GM21825 (cell line): ENCODE data around the gene AMZ1.
A peak's percentile ranks its signal among the peaks of the same experiment; 100 is the strongest.
"Not testable (repeated sequence)": the region's sequence is repeated elsewhere in the genome, so short reads cannot be mapped to it uniquely, and the experiment has no call there.

ENCODE experiments used
- ATAC-seq: cut with Tn5 transposase; IDR thresholded peaks from one replicate; pipeline ENCODE4 v1.9.1; 2021; ENCODE audit warnings: mild to moderate bottlenecking, moderate library complexity; ENCODE audit not compliant: unreplicated experiment

AMZ1 gene

DNA sequence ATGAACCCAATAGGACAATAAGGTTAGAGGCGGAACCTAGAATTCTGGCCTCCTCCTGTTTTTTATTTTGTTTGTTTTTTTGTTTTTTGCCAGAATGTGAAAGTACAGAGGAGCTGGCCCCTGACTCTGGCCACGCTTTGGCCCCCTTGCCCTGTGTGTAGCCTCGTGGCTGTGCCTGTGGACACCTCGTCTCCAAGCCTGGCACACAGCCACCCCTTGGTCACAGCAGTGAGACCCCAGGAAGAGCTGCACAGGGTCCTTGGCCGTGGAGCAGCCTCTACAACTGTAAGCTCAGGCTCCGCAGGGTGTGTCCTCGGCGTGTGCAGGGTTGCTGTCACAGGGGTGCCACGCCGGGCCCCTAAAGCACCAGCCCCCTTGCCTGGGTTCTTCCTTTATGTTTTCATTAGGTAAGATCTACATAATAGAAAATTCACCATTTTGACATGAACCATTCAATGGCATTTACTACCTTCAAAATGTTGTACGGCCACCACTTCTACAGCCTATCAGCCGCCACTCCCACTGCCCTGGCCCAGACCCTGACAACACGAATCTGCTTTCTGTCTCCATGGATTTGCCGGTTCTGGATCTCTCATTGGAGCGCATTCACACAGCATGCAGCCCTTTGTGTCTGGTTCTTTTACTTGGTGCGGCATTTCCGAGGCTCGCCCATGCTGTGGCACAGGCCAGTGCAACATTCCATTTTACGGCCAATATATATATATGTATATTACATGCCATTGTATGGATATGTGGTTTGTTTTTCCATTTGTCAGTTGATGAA is 51.0 kb downstream of the AMZ1 start:
- no peak for ATAC-seq

DNA sequence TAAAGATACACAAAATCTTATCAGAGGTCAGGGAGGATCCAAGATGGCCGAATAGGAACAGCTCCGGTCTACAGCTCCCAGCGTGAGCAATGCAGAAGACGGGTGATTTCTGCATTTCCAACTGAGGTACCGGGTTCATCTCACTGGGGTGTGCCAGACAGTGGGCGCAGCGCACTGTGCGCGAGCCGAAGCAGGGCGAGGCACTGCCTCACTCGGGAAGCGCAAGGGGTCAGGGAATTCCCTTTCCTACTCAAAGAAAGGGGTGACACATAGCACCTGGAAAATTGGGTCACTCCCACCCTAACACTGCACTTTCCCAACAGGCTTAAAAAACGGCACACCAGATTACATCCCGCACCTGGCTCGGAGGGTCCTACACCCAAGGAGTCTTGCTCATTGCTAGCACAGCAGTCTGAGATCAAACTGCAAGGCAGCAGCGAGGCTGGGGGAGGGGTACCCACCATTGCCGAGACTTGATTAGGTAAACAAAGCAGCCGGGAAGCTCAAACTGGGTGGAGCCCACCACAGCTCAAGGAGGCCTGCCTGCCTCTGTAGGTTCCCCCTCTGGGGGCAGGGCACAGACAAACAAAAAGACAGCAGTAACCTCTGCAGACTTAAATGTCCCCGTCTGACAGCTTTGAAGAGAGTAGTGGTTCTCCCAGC is 55.7 kb downstream of the AMZ1 start:
- not testable (repeated sequence) for ATAC-seq

DNA sequence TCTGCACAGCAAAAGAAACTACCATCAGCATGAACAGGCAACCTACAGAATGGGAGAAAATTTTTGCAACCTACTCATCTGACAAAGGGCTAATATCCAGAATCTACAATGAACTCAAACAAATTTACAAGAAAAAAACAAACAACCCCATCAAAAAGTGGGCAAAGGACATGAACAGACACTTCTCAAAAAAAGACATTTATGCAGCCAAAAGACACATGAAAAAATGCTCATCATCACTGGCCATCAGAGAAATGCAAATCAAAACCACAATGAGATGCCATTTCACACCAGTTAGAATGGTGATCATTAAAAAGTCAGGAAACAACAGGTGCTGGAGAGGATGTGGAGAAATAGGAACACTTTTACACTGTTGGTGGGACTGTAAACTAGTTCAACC is 60.7 kb downstream of the AMZ1 start:
- ATAC-seq: not testable (repeated sequence)

DNA sequence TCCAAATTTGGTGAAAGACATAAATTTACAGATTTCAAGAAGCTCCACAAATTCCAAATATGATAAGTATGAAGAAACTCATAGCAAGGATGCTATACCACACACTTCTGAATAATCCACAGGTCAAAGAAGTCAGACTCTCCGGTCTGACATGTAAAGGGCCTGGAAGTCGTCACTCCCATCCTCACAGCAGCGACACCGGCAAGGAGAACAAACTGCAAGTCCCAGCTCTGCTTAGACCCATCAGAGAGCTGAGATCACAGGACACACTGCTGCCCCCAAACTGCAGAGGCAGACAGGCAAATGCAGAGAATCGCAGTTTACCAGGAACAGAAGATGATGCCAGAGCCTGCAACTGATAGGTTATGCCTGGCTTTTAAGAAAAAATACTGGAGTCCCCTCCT is 62.0 kb downstream of the AMZ1 start:
- no peak for ATAC-seq

DNA sequence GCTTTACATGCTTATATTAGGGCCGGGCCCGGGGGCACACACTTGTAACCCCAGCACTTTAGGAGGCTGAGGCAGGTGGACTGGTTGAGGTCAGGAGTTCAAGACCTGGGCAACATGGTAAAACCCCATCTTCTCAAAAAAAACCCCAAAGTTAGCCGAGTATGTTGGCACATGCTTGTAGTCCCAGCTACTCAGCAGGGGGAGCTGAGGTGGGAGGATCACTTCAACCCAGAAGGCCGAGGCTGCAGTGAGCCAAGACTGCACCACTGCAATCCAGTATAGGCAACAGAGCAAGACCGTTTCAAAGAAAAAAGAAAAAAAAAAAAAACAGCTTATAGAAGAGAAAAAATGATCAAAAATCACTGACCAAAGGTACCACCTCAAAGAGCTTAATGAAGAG is 63.1 kb downstream of the AMZ1 start:
- no peak for ATAC-seq

DNA sequence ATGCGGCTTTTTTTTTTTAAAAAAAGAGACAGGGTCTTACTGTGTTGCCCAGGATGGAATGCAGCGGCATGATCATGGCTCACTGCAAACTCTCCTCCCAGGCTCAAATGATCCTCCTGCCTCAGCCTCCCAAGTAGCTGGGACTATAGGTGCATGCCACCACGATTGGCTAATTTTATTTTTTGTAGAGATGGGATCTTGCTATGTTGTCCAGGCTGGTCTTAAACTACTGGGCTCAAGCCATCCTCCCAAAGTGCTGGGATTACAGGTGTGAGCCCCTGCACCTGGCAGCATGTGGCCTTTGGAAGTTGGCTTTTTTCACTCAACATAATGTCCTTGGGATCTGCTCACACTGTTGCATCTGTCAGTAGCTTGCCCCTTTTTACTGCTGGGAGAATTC is 65.1 kb downstream of the AMZ1 start:
- ATAC-seq: no peak

DNA sequence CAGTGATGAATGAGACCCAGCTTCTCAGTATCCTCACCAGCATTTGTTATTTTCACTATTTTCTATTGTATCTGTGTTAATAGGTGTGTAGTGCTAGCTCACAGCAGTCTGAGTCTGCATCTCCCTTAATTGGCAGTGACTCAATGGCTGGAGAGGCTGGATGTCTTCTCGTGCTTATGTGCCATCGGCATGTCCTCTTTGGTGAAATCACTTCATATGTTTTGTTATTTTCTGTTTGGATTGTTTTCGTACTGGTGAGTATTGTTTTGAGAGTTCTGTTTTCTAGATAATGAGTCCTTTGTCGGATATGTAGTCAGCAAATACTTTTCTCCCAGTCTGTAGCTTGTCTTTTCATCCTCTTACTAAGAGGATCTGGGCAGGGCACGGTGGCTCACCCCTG is 66.1 kb downstream of the AMZ1 start:
- ATAC-seq: no peak

DNA sequence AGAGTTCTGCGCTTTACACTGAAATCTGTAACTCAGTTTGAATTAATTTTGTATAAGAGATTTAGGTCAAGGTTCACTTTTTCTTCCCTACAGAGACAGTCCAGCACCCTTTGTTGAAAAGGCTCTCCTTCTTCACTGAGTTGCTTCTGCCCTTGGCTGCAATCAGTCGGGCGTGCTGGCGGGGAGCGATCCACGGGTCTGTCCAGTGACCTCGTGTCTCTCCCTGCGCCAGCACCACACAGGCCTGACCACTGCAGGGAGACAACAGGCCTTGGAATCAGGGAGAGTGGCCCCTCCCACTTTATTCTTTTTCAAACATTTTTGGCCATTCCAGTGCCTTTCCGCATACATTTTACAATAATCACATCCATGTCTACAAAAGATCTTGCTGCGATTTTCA is 66.9 kb downstream of the AMZ1 start:
- ATAC-seq: no peak

DNA sequence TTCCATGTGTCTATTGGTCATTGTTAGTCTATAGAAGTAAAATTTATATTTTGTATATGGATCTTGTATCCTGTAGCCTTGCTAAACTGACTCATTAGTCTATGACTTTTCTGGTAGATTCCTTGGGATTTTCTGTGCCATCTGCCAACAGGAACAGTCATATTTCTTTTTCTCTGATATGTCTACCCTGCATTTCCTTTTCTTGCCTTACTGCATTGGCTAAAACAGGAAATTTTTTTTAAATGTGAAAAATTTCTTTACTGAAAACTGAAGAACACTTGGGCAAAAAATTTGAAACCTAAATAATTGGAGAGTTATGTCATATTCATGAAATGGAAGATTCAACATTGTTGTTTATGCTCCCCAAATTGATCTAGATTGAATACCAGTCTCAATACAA is 67.5 kb downstream of the AMZ1 start:
- no peak for ATAC-seq

DNA sequence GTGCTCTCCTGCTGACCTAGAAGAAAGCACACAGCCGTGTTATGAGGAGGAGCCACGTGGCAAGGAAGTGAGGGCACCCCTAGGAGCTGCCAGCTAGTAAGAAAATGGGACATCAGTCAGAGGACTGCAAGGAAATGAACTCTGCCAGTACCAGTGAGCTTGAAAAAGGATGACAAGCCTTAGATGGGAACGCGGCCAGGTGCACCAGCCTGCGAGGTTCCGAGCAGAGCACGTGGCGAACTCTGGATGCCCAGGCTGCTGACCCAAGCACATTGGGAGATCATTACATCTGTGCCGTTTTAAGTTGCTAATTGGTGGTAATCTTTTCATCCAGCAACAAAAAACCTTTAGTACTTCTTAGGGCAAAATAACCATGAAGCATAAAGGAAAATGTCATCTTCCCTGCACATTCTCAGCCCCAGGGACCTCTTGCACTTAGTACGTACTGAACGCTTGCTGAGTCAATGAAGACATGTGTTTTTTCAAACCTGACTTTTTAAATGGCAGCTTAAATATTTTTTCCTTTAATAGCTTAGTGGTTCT is 69.4 kb downstream of the AMZ1 start:
- ATAC-seq: no peak

DNA sequence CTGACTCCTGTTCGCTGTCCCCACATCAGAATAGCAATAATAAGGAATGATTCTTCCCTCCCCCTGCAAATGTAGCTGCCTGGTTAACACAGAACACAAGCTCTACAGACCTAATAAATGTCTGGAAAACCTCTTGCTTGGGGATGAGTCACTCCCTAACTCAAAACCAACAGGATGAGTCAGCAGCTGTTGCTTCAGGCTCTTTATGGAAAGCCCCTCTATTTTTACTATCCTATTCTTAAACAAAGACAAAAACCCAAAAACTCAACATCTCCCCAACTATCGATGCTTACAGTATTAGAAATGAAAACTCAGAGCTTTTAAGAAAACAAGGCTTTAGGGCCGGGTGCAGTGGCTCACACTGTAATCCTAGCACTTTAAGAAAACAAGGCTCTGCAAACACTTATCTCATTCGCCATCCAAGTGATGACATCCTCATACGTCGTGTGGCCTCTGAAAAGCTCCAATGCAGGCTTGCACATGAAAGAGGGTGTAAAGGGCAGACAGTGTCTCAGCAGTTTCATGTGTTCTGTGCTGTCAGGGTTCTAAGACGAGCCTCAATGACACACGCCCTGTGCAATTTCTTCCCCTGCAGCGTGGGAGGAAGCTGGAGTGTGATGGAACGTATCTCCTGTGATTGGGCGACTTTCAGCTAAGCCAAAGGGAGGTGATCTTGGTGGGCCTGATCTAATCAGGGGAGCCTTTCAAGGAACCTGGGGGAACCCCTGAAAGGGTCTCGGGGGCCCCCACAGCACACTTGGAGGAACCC is 70.1 kb downstream of the AMZ1 start:
- ATAC-seq: peak; percentile 63

DNA sequence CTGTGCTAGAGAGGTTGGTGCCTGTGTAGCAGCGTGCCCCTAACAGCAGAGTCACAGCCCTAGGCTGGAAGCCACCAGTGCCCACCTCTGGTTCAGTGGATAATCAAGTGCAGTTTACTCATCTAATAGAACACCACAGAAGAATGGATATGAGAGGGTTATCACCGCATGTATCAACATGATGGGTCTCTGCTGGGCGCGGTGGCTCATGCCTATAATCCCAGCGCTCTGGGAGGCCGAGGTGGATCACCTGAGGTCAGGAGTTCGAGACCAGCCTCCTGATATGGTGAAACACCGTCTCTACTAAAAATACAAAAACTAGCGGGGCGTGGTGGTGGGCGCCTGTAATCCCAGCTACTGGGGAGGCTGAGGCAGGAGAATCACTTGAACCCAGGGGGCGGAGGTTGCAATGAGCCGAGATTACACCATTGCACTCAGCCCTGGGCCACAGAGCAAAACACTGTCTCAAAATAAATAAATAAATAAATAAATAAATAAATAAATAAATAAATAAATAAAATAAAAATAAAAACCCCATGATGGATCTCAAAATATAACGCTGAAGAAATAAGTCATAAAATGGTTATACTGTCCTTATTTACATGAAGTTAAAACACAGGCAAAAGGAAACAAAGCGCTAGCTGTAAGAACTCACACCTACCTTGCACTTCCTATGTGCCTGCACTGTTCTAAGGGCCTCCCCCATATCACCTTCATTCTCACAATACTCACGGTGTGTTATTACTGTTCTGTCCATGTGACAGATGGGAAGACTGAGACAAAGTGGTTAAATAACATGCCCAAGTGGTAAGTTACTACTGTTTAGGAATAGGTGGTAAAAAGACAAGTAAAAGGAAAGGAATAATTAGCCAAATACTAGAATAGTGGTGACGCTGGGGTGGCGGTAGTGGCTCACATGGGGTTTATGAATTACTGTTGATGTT is 70.9 kb downstream of the AMZ1 start:
- peak; percentile 4 for ATAC-seq

DNA sequence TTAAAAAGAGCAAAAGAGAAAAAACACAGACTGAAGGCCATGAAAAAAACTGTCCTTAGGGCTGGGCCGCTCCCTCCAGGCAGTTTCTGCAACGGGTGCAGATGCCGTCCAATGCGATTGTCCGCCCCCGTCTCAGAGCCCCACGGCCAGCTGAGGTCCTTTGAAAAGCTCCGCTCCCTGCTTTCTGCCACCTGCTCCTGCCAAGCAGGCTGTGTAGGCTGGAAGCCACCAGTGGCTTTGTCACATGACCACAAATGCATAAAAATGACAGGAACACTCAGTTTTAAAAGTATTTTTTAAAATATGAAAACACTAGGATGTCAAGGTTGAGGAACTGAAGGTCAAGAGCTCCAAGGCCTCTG is 71.7 kb downstream of the AMZ1 start:
- no peak for ATAC-seq

DNA sequence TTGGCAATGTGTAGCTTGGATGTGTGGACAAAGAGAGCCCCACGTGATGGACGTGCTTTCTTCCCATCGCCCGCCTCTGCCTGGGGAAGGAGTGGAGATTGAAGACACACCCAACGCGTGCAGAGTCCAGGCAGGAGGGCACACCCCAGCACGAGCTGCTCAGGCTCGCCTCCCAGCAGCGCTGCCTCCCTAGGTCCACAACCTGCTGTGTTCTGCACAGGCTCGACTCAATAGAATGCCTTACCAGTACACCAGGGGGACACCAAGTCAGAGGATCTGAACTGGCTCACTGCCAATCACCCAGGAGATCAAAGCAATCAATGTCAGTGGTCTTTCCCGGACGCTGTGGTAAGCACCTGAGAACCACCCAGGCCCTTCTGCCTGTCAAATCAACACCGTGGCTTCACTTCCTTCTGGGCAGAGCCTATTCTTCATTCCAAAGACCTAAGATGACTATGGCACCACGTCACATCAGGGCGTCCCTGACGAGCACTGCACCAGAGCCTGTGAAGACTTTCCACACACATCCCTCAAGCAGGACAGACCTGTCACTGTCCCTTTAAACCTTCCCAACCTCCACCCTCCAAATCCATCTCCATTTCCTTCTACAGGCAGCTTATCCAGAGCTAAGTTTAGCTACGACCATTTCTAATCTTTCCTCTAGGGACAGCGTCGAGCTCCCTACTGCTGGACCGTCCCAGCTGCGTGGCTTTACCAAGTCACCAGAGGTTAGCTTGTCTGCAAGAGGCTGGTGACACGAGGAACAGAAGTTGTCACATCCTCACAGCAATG is 72.3 kb downstream of the AMZ1 start:
- no peak for ATAC-seq

DNA sequence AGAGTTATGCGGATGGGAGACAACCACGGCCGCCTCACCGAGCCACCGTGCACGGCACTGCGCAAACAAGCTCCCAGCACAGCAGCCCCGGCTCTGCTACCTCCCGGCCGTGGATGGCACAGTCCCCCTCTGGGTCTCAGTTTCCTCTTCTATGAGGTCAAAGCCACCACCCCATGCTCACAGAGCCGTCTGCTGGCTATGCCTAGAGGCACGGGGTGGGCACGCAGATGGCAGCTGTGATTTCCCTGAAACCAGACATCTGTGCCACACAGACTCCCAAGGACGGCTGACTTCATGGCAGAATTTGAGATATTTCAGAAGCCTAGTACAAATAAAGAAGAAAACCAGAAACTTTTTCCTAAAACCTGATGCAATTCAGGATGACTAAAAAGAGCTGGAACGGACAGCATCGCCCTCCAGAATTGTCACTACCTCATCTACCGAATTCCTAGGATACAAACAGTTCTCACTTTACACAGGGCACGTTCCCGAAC is 73.2 kb downstream of the AMZ1 start:
- no peak for ATAC-seq

DNA sequence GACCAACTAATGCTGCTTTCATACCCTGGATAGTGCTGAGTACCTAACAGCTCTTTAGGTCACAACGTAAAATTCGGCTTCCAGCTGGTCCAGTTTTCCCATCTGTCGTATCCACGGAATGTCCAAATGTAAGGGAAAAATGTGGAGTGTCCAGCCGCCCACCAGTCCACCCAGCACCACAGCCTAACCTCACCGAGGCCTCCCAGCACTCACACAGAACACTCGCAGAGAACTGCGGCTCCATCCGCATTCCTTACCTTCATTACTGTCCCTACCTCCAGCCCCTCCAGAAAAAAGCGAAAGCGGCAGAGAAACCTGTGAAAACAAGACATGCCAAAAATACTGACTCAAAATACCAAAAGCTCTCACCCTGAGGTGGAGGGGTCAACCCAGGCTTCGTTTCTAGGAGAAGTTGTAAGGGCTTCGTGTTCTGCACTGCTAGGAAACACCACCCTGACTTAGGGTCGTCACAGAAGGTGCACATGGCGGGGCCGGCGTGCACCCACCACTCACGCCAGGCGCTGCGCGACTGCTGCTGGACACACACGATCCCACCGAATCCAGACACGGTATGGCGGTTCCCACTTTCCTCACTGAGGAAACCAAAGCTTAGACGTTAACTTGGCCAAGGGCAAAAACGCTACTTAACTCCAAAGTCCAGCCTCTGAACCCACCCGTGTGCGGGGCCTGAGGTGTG is 73.9 kb downstream of the AMZ1 start:
- no peak for ATAC-seq

DNA sequence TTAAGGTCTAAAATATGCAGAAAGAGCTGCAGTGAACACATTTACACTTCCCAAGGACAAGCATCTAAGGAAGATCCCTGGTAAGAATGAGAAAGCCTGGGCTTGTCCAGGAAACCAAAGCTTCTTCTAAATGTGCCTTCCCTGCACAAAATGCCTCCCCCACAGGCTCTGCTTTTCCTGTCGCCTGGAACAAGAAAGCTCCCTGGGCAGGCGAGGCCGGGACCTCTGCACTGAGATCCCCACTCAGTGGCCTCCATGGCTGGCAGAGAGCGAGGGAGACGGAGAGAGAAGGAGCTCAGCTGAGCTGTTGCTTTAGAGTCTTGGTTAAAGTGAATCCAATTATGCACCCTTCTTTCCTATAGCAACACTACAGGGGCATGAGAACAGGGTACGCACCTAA is 75.6 kb downstream of the AMZ1 start:
- no peak for ATAC-seq

DNA sequence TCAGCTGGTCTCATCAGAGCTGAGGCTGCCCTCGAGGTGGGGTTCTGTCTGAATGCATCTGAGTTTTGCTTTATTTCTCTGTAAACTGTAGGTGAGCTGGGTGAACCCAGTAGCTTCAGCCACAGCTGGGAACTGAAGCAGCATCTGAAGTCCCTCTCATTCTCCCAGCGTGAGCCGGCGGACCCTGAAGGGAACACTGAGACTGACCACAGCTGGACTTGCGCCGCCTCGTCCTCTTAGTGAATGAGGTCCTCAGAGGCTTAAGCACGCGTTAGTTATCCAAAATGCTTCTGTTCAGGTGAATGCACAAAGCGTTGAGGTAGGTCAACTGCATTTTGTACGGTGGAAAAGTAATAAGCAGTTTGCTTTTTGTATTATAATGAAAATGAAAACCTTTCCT is 76.6 kb downstream of the AMZ1 start:
- no peak for ATAC-seq
